Activated CD8-positive, alpha-beta memory T cell treated with anti-CD3 and anti-CD28 coated beads for 36 hours (primary cell): Measurements from ENCODE around the gene BCAS4. TPM values are rescaled to one million over a fixed set of nuclear protein-coding genes. Genes with fewer than 3 reads are reported as not detected.

ENCODE experiments used
- CTCF ChIA-PET: fragments of 350-600 bp; sonication (Branson Sonifier 250); formaldehyde crosslinking; loops from one replicate; lab custom pipeline; 2021; ENCODE audit warnings: antibody characterized with exemption; lab: Charles Lee
- POLR2A ChIA-PET: fragments of 350-600 bp; sonication (Branson Sonifier 250); formaldehyde crosslinking; loops from one replicate; lab custom pipeline; 2021; ENCODE audit warnings: antibody characterized with exemption; lab: Charles Lee
- total RNA-seq, 2 experiments: library from RNA; stranded (reverse); gene quantifications; one replicate each; pipeline ENCODE4 v1.2.3, GENCODE V29; 2021

The BCAS4 gene
- total RNA-seq, 2 experiments from 2014 or later: 23.2 to 23.7 TPM

GRCh38 chr20:50904067-50904570 lies 109.3 kb downstream of the BCAS4 start:
- POLR2A ChIA-PET: no interaction called here
- CTCF ChIA-PET: no interaction called here

- CTCF ChIA-PET: interaction anchor here (0.8 to 2.3 kb wide), 3 partner anchors 25 to 409 kb away, joined by 5 to 7 read pairs (median 5); partner anchors contain the start of gene BCAS4
These were observed 114.6 kb downstream of the BCAS4 start for GRCh38 chr20:50909413-50909812.

GRCh38 chr20:50911030-50911429 lies 116.2 kb downstream of the BCAS4 start:
- ChIA-PET POLR2A (interaction anchor here (0.6 to 1.3 kb wide), 2 partner anchors 18 to 223 kb away, joined by 3 read pairs; no protein-coding TSS in a partner anchor), CTCF (interaction anchor here (0.8 to 1.8 kb wide), 3 partner anchors 9 to 20 kb away, joined by 3 to 7 read pairs (median 4); partner anchors contain the start of gene ADNP)

More at GRCh38 chr20:50909413-50909812, 114.6 kb downstream of the BCAS4 start:
- POLR2A ChIA-PET: no interaction called here

GRCh38 chr20:50911716-50912115 lies 116.9 kb downstream of the BCAS4 start:
- CTCF ChIA-PET: interaction anchor here (0.8 to 1.9 kb wide), 5 partner anchors 11 to 121 kb away, joined by 3 to 6 read pairs (median 3); partner anchors contain the start of gene ADNP
- POLR2A ChIA-PET: interaction anchor here (0.7 to 1.3 kb wide), 2 partner anchors 8 to 18 kb away, joined by 3 read pairs; no protein-coding TSS in a partner anchor

- ChIA-PET POLR2A (interaction anchor here (0.5 to 0.6 kb wide), 3 partner anchors 16 to 997 kb away, joined by 3 to 8 read pairs (median 4); partner anchors contain the start of gene ADNP), CTCF (interaction anchor here (0.6 to 1.3 kb wide), 4 partner anchors 11 to 128 kb away, joined by 3 to 5 read pairs (median 4); no protein-coding TSS in a partner anchor)
These were observed 119.0 kb downstream of the BCAS4 start for GRCh38 chr20:50913690-50914375.

GRCh38 chr20:50915424-50915823 lies 120.6 kb downstream of the BCAS4 start:
- ChIA-PET POLR2A (interaction anchor here (1.2 kb wide), 1 partner anchor 16 kb away, joined by 6 read pairs; the partner anchor contains the start of gene ADNP), CTCF (interaction anchor here (0.9 to 1.3 kb wide), 4 partner anchors 16 to 124 kb away, joined by 3 to 5 read pairs (median 4); partner anchors contain the start of genes ADNP and BCAS4)

GRCh38 chr20:50916257-50916656 lies 121.4 kb downstream of the BCAS4 start:
- POLR2A ChIA-PET: interaction anchor here (1.1 kb wide), 1 partner anchor 15 kb away, joined by 4 read pairs; the partner anchor contains the start of gene ADNP

GRCh38 chr20:50916934-50917333 lies 122.1 kb downstream of the BCAS4 start:
- POLR2A ChIA-PET: interaction anchor here (1.1 kb wide), 1 partner anchor 14 kb away, joined by 4 read pairs; the partner anchor contains the start of gene ADNP
- CTCF ChIA-PET: interaction anchor here (1.0 to 1.6 kb wide), 4 partner anchors 11 to 98 kb away, joined by 3 to 5 read pairs (median 4); no protein-coding TSS in a partner anchor

More at GRCh38 chr20:50916257-50916656, 121.4 kb downstream of the BCAS4 start:
- CTCF ChIA-PET: interaction anchor here (1.0 to 1.6 kb wide), 6 partner anchors 12 to 122 kb away, joined by 3 to 5 read pairs (median 4); partner anchors contain the start of genes ADNP and BCAS4

GRCh38 chr20:50918403-50918802 lies 123.5 kb downstream of the BCAS4 start:
- CTCF ChIA-PET: interaction anchor here (0.6 kb wide), 1 partner anchor 115 kb away, joined by 4 read pairs; no protein-coding TSS in a partner anchor
- POLR2A ChIA-PET: interaction anchor here (1.7 kb wide), 1 partner anchor 11 kb away, joined by 4 read pairs; no protein-coding TSS in a partner anchor

GRCh38 chr20:50919567-50919966 lies 124.7 kb downstream of the BCAS4 start:
- POLR2A ChIA-PET: interaction anchor here (0.9 to 1.7 kb wide), 2 partner anchors 8 to 9 kb away, joined by 3 to 4 read pairs; no protein-coding TSS in a partner anchor
- CTCF ChIA-PET: interaction anchor here (2.2 kb wide), 1 partner anchor 10 kb away, joined by 15 read pairs; no protein-coding TSS in a partner anchor

GRCh38 chr20:50920997-50921396 lies 126.1 kb downstream of the BCAS4 start:
- POLR2A ChIA-PET: interaction anchor here (0.5 to 1.0 kb wide), 2 partner anchors 10 to 130 kb away, joined by 3 read pairs; partner anchors contain the start of gene ADNP

GRCh38 chr20:50921803-50922501 lies 127.1 kb downstream of the BCAS4 start:
- CTCF ChIA-PET: interaction anchor here (0.7 to 2.2 kb wide), 4 partner anchors 7 to 14 kb away, joined by 3 to 15 read pairs (median 5); partner anchors contain the start of gene ADNP
- POLR2A ChIA-PET: interaction anchor here (0.5 kb wide), 1 partner anchor 9 kb away, joined by 3 read pairs; the partner anchor contains the start of gene ADNP

More at GRCh38 chr20:50920997-50921396, 126.1 kb downstream of the BCAS4 start:
- CTCF ChIA-PET: interaction anchor here (0.8 to 2.2 kb wide), 3 partner anchors 8 to 127 kb away, joined by 3 to 15 read pairs (median 4); partner anchors contain the start of gene ADNP

- CTCF ChIA-PET: interaction anchor here (0.8 to 1.2 kb wide), 4 partner anchors 11 to 133 kb away, joined by 3 read pairs; no protein-coding TSS in a partner anchor
- POLR2A ChIA-PET: no interaction called here
These were observed 129.5 kb downstream of the BCAS4 start for GRCh38 chr20:50924261-50924920.

GRCh38 chr20:50926530-50926929 lies 131.7 kb downstream of the BCAS4 start:
- POLR2A ChIA-PET: no interaction called here

More at GRCh38 chr20:50926530-50926929, 131.7 kb downstream of the BCAS4 start:
- CTCF ChIA-PET: interaction anchor here (8.2 kb wide), 1 partner anchor 132 kb away, joined by 106 read pairs; the partner anchor contains the start of gene BCAS4
